ENCODE results near the gene RNF220. TPM values are rescaled to one million over a fixed set of nuclear protein-coding genes. Genes with fewer than 3 reads are reported as not detected.

Gene RNF220
- total RNA-seq, 2 donors from 2014 or later: 85.4 to 124 TPM

DNA sequence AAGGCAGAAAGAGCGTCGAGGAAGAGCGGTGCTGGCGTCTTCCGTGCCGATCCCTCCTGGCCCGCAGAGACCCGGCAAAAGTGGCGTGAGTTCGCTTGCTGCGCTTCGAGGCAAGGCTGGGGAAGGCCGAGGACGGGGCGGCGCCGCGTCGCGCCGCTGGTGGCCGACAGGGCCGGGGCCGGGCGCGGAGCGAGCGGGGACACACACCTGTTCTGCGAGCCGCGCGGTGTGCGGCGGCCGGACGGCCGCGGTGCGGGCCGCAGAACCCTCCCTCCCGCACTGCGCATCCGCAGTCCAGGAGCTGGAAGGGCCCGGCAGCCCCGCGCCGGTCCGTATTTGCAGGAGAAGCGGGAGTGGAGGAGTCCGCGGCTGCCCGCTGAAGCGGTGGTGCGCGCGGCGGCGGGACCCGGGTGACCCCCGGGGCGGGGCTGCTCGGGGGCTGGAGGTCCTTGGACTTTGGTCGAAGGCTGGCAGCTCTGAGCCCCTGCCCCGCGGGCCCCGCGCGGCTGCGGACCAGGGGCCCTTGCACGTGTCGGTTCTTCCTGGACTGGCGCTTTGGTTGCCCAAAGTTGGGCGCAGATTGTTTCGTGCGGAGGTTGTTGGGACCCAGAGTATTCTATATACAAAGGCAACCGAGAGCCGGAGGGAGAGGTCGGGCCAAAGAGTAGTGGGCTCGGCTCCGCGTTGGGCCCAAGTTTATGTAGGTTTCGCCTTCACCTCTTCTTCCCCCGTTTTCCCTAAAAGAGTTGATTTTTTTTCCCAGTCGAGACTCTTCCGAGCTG lies 2.6 kb downstream of the RNF220 start:
- intact Hi-C loops (cut with DNase I): no loop called here
- 5 to 10% methylated on average over 33 to 85 of the region's 85 CpGs for WGBS, 2 donors
- DNase-seq: no peak
- Histone ChIP-seq H3K27me3 (peaks cover 14 to 53% of the 10 kb centered on the region in 2 donors), H3K9me3 (no peaks in the 10 kb centered on the region), H3K36me3 (replicated peaks in 1 of 2; ENCODE audit: insufficient read depth in 1 of 2, low read depth in 2 of 2) (no peaks in the 10 kb centered on the region), H3K4me3 (no peak overlapping the region), H3K27ac (no peak overlapping the region), H3K4me1 (peaks cover 35% of the 10 kb centered on the region)
- peak; percentile 11 for ATAC-seq
- TF ChIP-seq, protein P1, sequence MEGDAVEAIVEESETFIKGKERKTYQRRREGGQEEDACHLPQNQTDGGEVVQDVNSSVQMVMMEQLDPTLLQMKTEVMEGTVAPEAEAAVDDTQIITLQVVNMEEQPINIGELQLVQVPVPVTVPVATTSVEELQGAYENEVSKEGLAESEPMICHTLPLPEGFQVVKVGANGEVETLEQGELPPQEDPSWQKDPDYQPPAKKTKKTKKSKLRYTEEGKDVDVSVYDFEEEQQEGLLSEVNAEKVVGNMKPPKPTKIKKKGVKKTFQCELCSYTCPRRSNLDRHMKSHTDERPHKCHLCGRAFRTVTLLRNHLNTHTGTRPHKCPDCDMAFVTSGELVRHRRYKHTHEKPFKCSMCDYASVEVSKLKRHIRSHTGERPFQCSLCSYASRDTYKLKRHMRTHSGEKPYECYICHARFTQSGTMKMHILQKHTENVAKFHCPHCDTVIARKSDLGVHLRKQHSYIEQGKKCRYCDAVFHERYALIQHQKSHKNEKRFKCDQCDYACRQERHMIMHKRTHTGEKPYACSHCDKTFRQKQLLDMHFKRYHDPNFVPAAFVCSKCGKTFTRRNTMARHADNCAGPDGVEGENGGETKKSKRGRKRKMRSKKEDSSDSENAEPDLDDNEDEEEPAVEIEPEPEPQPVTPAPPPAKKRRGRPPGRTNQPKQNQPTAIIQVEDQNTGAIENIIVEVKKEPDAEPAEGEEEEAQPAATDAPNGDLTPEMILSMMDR (IDR thresholded peaks at IDR 0.05): no peak
- TF ChIP-seq POLR2A (IDR thresholded peaks at IDR 0.05): no peak

DNA sequence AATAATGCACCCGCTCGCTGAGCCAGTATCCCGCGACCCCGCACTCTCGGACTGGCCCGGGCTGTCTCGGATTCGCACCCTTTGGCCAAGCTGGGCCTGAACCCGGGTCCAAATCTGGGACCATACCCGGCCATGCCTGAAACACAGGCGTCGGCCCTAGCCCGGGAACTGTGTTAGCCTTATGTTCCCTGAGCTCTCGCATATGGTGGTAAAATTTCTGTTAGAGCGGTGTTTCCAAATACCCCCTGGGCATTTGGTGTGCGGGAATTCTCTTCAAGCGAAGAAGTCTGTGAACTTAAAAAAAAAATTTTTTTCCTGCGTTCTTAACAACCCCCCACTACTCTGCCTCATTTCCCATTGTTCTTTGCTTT lies 3.1 kb downstream of the RNF220 start:
- Histone ChIP-seq H3K4me1 (peaks cover 35% of the 10 kb centered on the region), H3K27me3 (peaks cover 14 to 58% of the 10 kb centered on the region in 2 donors), H3K9me3 (no peaks in the 10 kb centered on the region), H3K4me3 (no peak overlapping the region), H3K36me3 (replicated peaks in 1 of 2; ENCODE audit: insufficient read depth in 1 of 2, low read depth in 2 of 2) (no peaks in the 10 kb centered on the region), H3K27ac (no peak overlapping the region)
- ATAC-seq (no peak), DNase-seq (no peak)
- intact Hi-C loops (cut with DNase I): no loop called here
- no peak for TF ChIP-seq POLR2A (IDR thresholded peaks at IDR 0.05)
- TF ChIP-seq, protein P1 (IDR thresholded peaks at IDR 0.05): no peak
- 14 to 21% methylated on average over 16 to 19 of the region's 19 CpGs for WGBS, 2 donors

DNA sequence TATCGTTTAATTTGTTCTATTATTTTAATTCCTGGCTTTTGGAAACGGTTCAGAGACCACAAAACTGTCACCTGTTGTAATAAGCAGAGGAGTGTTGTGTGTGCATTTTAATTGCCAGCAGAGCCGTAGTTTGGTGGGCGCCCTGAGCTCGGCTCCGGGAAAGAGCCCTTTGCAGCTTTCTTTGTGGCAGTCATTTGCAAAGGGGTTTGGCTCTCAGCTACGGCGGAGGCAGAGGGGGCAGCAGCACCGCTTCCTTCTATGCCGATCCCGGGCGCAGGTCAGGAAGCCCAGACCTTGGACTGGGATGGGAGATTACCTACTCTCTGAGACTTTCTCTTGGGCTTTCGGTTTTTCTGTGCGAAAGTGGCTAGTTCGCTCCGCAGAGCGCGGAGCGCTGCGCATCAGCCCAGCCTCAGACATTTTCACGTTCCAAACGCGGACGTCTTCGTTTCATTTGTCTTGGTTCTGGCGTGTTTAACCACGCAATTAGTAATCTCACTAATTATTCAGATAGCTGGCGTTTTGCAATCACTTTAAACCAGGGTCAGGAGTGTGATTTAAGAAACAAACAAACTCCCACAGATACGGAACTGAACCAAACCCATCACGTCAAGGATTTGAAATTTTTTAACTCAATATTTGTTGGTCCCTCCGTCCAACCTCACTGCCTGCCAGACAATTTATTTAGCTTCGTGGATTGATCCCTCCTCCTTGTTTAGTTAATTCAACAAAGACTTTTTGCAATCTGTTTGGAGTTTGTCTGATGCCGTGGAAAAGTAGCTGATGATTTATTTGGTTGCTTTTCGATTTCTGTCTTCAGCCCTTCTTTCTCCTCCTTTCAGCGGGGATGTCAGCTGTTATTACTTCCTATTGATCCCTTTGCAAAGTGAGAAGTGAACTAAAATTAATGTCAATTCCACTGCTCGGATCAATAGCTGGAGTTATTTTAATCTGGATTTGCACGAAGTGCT lies 3.9 kb downstream of the RNF220 start:
- Histone ChIP-seq H3K27ac (no peak overlapping the region), H3K4me3 (no peak overlapping the region), H3K36me3 (replicated peaks in 1 of 2; ENCODE audit: insufficient read depth in 1 of 2, low read depth in 2 of 2) (no peaks in the 10 kb centered on the region), H3K4me1 (peaks cover 35% of the 10 kb centered on the region), H3K9me3 (no peaks in the 10 kb centered on the region), H3K27me3 (peaks cover 14 to 58% of the 10 kb centered on the region in 2 donors)
- TF ChIP-seq, protein P1 (IDR thresholded peaks at IDR 0.05): no peak
- TF ChIP-seq POLR2A (IDR thresholded peaks at IDR 0.05): no peak
- DNase-seq: no peak
- no peak for ATAC-seq
- intact Hi-C loops (cut with DNase I): no loop called here
- 12 to 17% methylated on average over 37 of the region's 37 CpGs for WGBS, 2 donors

GRCh38 chr1:44409757-44410156 lies 4.7 kb downstream of the RNF220 start:
- Histone ChIP-seq H3K27ac (no peak overlapping the region), H3K4me3 (no peak overlapping the region), H3K36me3 (replicated peaks in 1 of 2; ENCODE audit: insufficient read depth in 1 of 2, low read depth in 2 of 2) (no peaks in the 10 kb centered on the region), H3K9me3 (no peaks in the 10 kb centered on the region), H3K27me3 (peaks cover 14 to 64% of the 10 kb centered on the region in 2 donors), H3K4me1 (peaks cover 34% of the 10 kb centered on the region)
- no peak for ATAC-seq
- intact Hi-C loops (cut with DNase I): no loop called here
- WGBS, 2 donors: 32 to 34% methylated on average over 4 of the region's 4 CpGs
- TF ChIP-seq, protein P1 (IDR thresholded peaks at IDR 0.05): no peak
- TF ChIP-seq POLR2A (IDR thresholded peaks at IDR 0.05): no peak
- DNase-seq: no peak

All from body of pancreas (tissue), 4 donors.